ENCODE results near the gene HAAO. TPM values are rescaled to one million over a fixed set of nuclear protein-coding genes. Genes with fewer than 3 reads are reported as not detected.

Gene HAAO
- total and polyA plus RNA-seq, 2 experiments from 2014 or later = 2.6 to 3.2 TPM

DNA sequence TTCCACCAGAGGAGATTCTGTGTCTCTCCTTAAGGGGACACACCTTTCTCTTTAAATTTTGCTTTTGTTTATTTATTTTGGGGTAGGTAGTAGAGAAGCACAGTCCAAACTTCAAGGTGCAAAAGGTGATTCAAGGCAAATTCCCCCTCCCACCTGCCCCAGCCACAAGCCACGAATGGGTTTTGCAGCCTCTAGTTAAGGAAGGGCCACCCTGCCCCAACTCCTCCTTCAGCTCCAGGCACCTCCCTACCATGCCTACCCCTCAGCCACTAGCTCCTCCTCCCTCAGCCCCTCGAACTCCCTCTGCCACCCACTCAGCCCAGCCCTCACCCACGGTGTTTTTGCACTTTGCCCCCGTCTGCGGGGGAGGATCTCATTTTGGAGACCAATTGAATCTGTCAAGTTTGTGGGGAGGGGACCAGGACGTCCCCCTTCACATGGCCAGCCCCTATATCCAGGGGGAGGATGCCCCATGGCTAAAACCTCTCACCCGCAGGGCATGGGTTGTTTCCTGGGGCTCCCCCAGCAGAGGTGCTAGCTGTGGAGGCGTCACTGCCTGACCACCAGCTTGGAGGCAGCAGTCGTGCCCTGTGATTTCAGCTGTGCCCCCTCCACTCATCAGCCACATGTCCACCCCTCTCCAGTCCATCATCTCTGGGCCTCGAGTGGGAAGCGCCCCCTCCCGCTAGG is 4.5 kb downstream of the HAAO start:
- Histone ChIP-seq H4K20me1 (replicated peaks; ENCODE audit: insufficient read depth) (no peaks in the 10 kb centered on the region), H3K4me2 (no peak overlapping the region), H3K4me3 (no peak overlapping the region), H3K27ac (ENCODE audit: low read depth) (no peak overlapping the region), H3K36me3 (ENCODE audit: insufficient read depth) (no peaks in the 10 kb centered on the region), H3K9me2 (ENCODE audit: insufficient read depth) (0 out of 2 replicates have a peak, but pooled peaks cover 3% of the 10 kb centered on the region), H2AFZ (no peak overlapping the region), H3K4me1 (ENCODE audit: insufficient read depth) (peaks cover 4% of the 10 kb centered on the region; the same call in 1 of the 2 replicates), H3K27me3 (ENCODE audit: insufficient read depth) (peaks cover 22% of the 10 kb centered on the region), H3K79me2 (replicated peaks; ENCODE audit: insufficient read depth) (no peaks in the 10 kb centered on the region), H3F3A (replicated peaks; ENCODE audit: low read depth) (peaks cover 4% of the 10 kb centered on the region; the same call in 1 of the 2 replicates)
- ATAC-seq (no peak), DNase-seq (ENCODE audit: low spot score) (no peak)
- TF ChIP-seq NANOG (IDR thresholded peaks at IDR 0.05; ENCODE audit: borderline replicate concordance) = no peak
- TF ChIP-seq, protein P1, sequence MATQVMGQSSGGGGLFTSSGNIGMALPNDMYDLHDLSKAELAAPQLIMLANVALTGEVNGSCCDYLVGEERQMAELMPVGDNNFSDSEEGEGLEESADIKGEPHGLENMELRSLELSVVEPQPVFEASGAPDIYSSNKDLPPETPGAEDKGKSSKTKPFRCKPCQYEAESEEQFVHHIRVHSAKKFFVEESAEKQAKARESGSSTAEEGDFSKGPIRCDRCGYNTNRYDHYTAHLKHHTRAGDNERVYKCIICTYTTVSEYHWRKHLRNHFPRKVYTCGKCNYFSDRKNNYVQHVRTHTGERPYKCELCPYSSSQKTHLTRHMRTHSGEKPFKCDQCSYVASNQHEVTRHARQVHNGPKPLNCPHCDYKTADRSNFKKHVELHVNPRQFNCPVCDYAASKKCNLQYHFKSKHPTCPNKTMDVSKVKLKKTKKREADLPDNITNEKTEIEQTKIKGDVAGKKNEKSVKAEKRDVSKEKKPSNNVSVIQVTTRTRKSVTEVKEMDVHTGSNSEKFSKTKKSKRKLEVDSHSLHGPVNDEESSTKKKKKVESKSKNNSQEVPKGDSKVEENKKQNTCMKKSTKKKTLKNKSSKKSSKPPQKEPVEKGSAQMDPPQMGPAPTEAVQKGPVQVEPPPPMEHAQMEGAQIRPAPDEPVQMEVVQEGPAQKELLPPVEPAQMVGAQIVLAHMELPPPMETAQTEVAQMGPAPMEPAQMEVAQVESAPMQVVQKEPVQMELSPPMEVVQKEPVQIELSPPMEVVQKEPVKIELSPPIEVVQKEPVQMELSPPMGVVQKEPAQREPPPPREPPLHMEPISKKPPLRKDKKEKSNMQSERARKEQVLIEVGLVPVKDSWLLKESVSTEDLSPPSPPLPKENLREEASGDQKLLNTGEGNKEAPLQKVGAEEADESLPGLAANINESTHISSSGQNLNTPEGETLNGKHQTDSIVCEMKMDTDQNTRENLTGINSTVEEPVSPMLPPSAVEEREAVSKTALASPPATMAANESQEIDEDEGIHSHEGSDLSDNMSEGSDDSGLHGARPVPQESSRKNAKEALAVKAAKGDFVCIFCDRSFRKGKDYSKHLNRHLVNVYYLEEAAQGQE (IDR thresholded peaks at IDR 0.05; ENCODE audit: unreplicated experiment) = no peak
- TF ChIP-seq ZNF114 (CRISPR knock-in tag; IDR thresholded peaks at IDR 0.05) = no peak
- TF ChIP-seq EZH2 (IDR thresholded peaks at IDR 0.05; ENCODE audit: low read depth, unreplicated experiment) = no peak
- no peak for TF ChIP-seq CTCF (conservative IDR thresholded peaks at IDR 0.05; ENCODE audit: low read depth in 2 of 2)
- TF ChIP-seq, protein P2, sequence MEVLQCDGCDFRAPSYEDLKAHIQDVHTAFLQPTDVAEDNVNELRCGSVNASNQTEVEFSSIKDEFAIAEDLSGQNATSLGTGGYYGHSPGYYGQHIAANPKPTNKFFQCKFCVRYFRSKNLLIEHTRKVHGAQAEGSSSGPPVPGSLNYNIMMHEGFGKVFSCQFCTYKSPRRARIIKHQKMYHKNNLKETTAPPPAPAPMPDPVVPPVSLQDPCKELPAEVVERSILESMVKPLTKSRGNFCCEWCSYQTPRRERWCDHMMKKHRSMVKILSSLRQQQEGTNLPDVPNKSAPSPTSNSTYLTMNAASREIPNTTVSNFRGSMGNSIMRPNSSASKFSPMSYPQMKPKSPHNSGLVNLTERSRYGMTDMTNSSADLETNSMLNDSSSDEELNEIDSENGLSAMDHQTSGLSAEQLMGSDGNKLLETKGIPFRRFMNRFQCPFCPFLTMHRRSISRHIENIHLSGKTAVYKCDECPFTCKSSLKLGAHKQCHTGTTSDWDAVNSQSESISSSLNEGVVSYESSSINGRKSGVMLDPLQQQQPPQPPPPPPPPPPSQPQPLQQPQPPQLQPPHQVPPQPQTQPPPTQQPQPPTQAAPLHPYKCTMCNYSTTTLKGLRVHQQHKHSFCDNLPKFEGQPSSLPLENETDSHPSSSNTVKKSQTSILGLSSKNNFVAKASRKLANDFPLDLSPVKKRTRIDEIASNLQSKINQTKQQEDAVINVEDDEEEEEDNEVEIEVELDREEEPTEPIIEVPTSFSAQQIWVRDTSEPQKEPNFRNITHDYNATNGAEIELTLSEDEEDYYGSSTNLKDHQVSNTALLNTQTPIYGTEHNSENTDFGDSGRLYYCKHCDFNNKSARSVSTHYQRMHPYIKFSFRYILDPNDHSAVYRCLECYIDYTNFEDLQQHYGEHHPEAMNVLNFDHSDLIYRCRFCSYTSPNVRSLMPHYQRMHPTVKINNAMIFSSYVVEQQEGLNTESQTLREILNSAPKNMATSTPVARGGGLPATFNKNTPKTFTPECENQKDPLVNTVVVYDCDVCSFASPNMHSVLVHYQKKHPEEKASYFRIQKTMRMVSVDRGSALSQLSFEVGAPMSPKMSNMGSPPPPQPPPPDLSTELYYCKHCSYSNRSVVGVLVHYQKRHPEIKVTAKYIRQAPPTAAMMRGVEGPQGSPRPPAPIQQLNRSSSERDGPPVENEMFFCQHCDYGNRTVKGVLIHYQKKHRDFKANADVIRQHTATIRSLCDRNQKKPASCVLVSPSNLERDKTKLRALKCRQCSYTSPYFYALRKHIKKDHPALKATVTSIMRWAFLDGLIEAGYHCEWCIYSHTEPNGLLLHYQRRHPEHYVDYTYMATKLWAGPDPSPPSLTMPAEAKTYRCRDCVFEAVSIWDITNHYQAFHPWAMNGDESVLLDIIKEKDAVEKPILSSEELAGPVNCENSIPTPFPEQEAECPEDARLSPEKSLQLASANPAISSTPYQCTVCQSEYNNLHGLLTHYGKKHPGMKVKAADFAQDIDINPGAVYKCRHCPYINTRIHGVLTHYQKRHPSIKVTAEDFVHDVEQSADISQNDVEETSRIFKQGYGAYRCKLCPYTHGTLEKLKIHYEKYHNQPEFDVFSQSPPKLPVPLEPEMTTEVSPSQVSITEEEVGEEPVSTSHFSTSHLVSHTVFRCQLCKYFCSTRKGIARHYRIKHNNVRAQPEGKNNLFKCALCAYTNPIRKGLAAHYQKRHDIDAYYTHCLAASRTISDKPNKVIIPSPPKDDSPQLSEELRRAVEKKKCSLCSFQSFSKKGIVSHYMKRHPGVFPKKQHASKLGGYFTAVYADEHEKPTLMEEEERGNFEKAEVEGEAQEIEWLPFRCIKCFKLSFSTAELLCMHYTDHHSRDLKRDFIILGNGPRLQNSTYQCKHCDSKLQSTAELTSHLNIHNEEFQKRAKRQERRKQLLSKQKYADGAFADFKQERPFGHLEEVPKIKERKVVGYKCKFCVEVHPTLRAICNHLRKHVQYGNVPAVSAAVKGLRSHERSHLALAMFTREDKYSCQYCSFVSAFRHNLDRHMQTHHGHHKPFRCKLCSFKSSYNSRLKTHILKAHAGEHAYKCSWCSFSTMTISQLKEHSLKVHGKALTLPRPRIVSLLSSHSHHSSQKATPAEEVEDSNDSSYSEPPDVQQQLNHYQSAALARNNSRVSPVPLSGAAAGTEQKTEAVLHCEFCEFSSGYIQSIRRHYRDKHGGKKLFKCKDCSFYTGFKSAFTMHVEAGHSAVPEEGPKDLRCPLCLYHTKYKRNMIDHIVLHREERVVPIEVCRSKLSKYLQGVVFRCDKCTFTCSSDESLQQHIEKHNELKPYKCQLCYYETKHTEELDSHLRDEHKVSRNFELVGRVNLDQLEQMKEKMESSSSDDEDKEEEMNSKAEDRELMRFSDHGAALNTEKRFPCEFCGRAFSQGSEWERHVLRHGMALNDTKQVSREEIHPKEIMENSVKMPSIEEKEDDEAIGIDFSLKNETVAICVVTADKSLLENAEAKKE (CRISPR knock-in tag; IDR thresholded peaks at IDR 0.05) = no peak
- TF ChIP-seq CREB1 (CRISPR knock-in tag; IDR thresholded peaks at IDR 0.05; ENCODE audit: low read depth) = no peak
- no peak for TF ChIP-seq ZNF331 (CRISPR knock-in tag; IDR thresholded peaks at IDR 0.05; ENCODE audit: low read depth)
- TF ChIP-seq JUNB (IDR thresholded peaks at IDR 0.05; ENCODE audit: unreplicated experiment) = no peak
- TF ChIP-seq, protein P3, sequence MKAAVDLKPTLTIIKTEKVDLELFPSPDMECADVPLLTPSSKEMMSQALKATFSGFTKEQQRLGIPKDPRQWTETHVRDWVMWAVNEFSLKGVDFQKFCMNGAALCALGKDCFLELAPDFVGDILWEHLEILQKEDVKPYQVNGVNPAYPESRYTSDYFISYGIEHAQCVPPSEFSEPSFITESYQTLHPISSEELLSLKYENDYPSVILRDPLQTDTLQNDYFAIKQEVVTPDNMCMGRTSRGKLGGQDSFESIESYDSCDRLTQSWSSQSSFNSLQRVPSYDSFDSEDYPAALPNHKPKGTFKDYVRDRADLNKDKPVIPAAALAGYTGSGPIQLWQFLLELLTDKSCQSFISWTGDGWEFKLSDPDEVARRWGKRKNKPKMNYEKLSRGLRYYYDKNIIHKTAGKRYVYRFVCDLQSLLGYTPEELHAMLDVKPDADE (IDR thresholded peaks at IDR 0.05) = no peak
- no peak for TF ChIP-seq STAT1 (IDR thresholded peaks at IDR 0.05; ENCODE audit: unreplicated experiment)
- no peak for TF ChIP-seq EZH2phosphoT487 (IDR thresholded peaks at IDR 0.05; ENCODE audit: unreplicated experiment)
- H3K36me3 Mint-ChIP-seq (ENCODE audit: low read depth) = peaks cover 2% of the 10 kb centered on the region; the same call in 2 of the 3 replicates
- H3K27ac Mint-ChIP-seq = no peak overlapping the region
- H3K27me3 Mint-ChIP-seq (ENCODE audit: insufficient read depth, low read depth, poor library complexity) = peaks cover 22% of the 10 kb centered on the region
- no peaks in the 10 kb centered on the region; the same call in 1 of the 3 replicates for H3K9me3 Mint-ChIP-seq
- peaks cover 14% of the 10 kb centered on the region for H3K4me1 Mint-ChIP-seq
- no peak overlapping the region for H3K4me3 Mint-ChIP-seq
